Lung (tissue), 12 donors: ENCODE results near the gene DZIP3. TPM values are rescaled to one million over a fixed set of nuclear protein-coding genes. Genes with fewer than 3 reads are reported as not detected.
"Not testable (repeated sequence)": the region's sequence is repeated elsewhere in the genome, so short reads cannot be mapped to it uniquely, and the experiment has no call there.

ENCODE experiments used
- ATAC-seq: fragments of 200-7000 bp; cut with Tn5 transposase; one replicate; pipeline ENCODE4 v1.9.1; 2020; ENCODE audit warnings: moderate number of reproducible peaks; ENCODE audit not compliant: insufficient read depth, low FRiP score
- DNase-seq, 3 donors: peaks; one replicate each; pipeline ENCODE4 v3.0.0-alpha.2; 2013 to 2017
- H3K27ac ChIP-seq, 2 donors: one replicate each; pipeline ENCODE4 v1.5.1; 2013; ENCODE audit warnings: mild to moderate bottlenecking in 2 of 2, moderate library complexity in 2 of 2, control low read depth in 1 of 2, inconsistent platforms in 1 of 2, low read depth in 1 of 2, low read length in 1 of 2
- H3K27me3 ChIP-seq, 3 donors: one replicate each; pipeline ENCODE4 v1.5.1; 2013; ENCODE audit warnings: low read length in 2 of 3; ENCODE audit not compliant: control insufficient read depth in 3 of 3, insufficient read depth in 3 of 3
- H3K36me3 ChIP-seq, 4 donors: one replicate each; pipeline ENCODE4 v1.5.1; 2013; ENCODE audit warnings: low read length in 4 of 4, mild to moderate bottlenecking in 1 of 4, moderate library complexity in 1 of 4; ENCODE audit not compliant: control insufficient read depth in 4 of 4, insufficient read depth in 4 of 4
- H3K4me1 ChIP-seq, 5 donors: one replicate each; pipeline ENCODE4 v1.5.1; 2013; ENCODE audit warnings: low read length in 5 of 5, mild to moderate bottlenecking in 2 of 5, moderate library complexity in 1 of 5; ENCODE audit not compliant: control insufficient read depth in 5 of 5, insufficient read depth in 5 of 5
- H3K4me3 ChIP-seq: one replicate; pipeline ENCODE4 v1.5.1; 2013; ENCODE audit warnings: mild to moderate bottlenecking, control low read depth, moderate library complexity
- H3K9ac ChIP-seq, 2 donors: one replicate each; pipeline ENCODE4 v1.5.1; 2013; ENCODE audit warnings: low read length in 2 of 2, control low read depth in 1 of 2; ENCODE audit not compliant: insufficient read depth in 1 of 2
- H3K9me3 ChIP-seq, 4 donors: one replicate each; pipeline ENCODE4 v1.5.1; 2013; ENCODE audit warnings: low read length in 3 of 4, mild to moderate bottlenecking in 1 of 4, moderate library complexity in 1 of 4; ENCODE audit not compliant: control insufficient read depth in 4 of 4, insufficient read depth in 3 of 4
- CTCF ChIP-seq: IDR thresholded peaks from 2 replicates; pipeline ENCODE4 v1.5.1; 2012; ENCODE audit warnings: mild to moderate bottlenecking; ENCODE audit errors: control extremely low read depth, extremely low read depth
- WGBS, 2 donors: extraction: QIAGEN DNeasy Blood & Tissue Kit; methylation state at CpG; one replicate each; pipeline ENCODE4 v1.1.7; 2013; 5-methylcytosine and 5-hydroxymethylcytosine counted together
- polyA plus RNA-seq, 2 donors: library from polyadenylated mRNA; stranded (reverse); fragments of 200-250 nt; gene quantifications; one replicate each; pipeline ENCODE4 v1.2.1, GENCODE V29; 2013
- total RNA-seq, 2 donors: library from RNA; depleted of rRNA in 1 of 2; stranded (reverse); fragments of >200 nt in 1 of 2; gene quantifications; one replicate each; pipeline ENCODE4 v1.2.1, GENCODE V29; 2014 to 2021
- donor health status: control.
- donor health status: control.
- donor health status: Bipolar disorder and iron deficiency.
- donor health status: healthy.
- donor health status: DM: yes; HTN: yes; CAD: no.

The DZIP3 gene
- total and polyA plus RNA-seq, 4 donors = 3.8 to 44.1 (median 13.0) TPM

- WGBS, 2 donors = 72 to 85% methylated on average over 4 of the region's 4 CpGs
- no peak for DNase-seq
- no peaks in the 10 kb centered on the region for H3K9me3 ChIP-seq
- no peak for TF ChIP-seq CTCF
- no peak overlapping the region for H3K9ac ChIP-seq
- no peaks in the 10 kb centered on the region for H3K27me3 ChIP-seq
- H3K4me3 ChIP-seq = no peak overlapping the region
- peaks cover 2 to 9% (median 3%) of the 10 kb centered on the region in 4 donors for H3K36me3 ChIP-seq
- H3K27ac ChIP-seq = no peak overlapping the region
- H3K4me1 ChIP-seq = peaks cover 0 to 5% (median 0%) of the 10 kb centered on the region in 5 donors
- no peak for ATAC-seq
These were observed 16.0 kb downstream of the DZIP3 start for GRCh38 chr3:108605491-108605890.

GRCh38 chr3:108608750-108609149 is 19.2 kb downstream of the DZIP3 start:
- H3K36me3 ChIP-seq = peaks cover 2 to 17% (median 5%) of the 10 kb centered on the region in 4 donors
- ATAC-seq (no peak), DNase-seq (no peak)
- H3K4me1 ChIP-seq = no peaks in the 10 kb centered on the region
- H3K27me3 ChIP-seq = no peaks in the 10 kb centered on the region
- no peak overlapping the region for H3K27ac ChIP-seq
- no peak for TF ChIP-seq CTCF
- 88 to 95% methylated on average over 4 of the region's 4 CpGs for WGBS, 2 donors
- no peak overlapping the region for H3K9ac ChIP-seq
- no peak overlapping the region for H3K4me3 ChIP-seq
- no peaks in the 10 kb centered on the region for H3K9me3 ChIP-seq

GRCh38 chr3:108610651-108611050 is 21.1 kb downstream of the DZIP3 start:
- H3K9ac ChIP-seq = no peak overlapping the region
- TF ChIP-seq CTCF = no peak
- DNase-seq = no peak
- no peaks in the 10 kb centered on the region for H3K9me3 ChIP-seq
- no peak overlapping the region for H3K4me3 ChIP-seq
- no peak overlapping the region for H3K27ac ChIP-seq
- no peaks in the 10 kb centered on the region for H3K4me1 ChIP-seq
- H3K36me3 ChIP-seq = peaks cover 2 to 17% (median 4%) of the 10 kb centered on the region in 4 donors
- ATAC-seq = no peak
- WGBS, 2 donors = 94 to 96% methylated on average over 1 of the region's 1 CpG
- H3K27me3 ChIP-seq = no peaks in the 10 kb centered on the region

GRCh38 chr3:108616090-108616489 is 26.6 kb downstream of the DZIP3 start:
- not testable (repeated sequence) for H3K27me3 ChIP-seq, H3K9me3 ChIP-seq, H3K27ac ChIP-seq, H3K4me3 ChIP-seq, H3K4me1 ChIP-seq, DNase-seq, H3K9ac ChIP-seq, ATAC-seq
- H3K36me3 ChIP-seq = peaks cover 0 to 18% (median 7%) of the 10 kb centered on the region in 4 donors
- WGBS, 2 donors = 96% methylated on average over 8 of the region's 8 CpGs
